Vagina (tissue), 2 donors: ENCODE data around the gene RELT.

ENCODE experiments used
- CTCF ChIP-seq, 3 experiments: fragments of 450-650 bp in 2 of 3; fragments of 200-600 bp in 1 of 3; sonication (generic) in 1 of 3; IDR thresholded peaks; one replicate each; pipeline ENCODE4 v1.5.1; 2017 to 2019; ENCODE audit warnings: antibody characterized with exemption in 3 of 3, mild to moderate bottlenecking in 2 of 3, moderate library complexity in 2 of 3
- POLR2A ChIP-seq, 2 donors: fragments of 450-650 bp; IDR thresholded peaks; one replicate each; pipeline ENCODE4 v1.6.1; 2017; ENCODE audit warnings: antibody characterized with exemption in 2 of 2, mild to moderate bottlenecking in 2 of 2, moderate library complexity in 2 of 2
- POLR2AphosphoS5 ChIP-seq, 2 donors: sonication (generic); formaldehyde crosslinking; IDR thresholded peaks; one replicate each; pipeline ENCODE4 v1.9.0; 2017; ENCODE audit warnings: antibody characterized with exemption in 2 of 2, mild to moderate bottlenecking in 2 of 2, low read depth in 1 of 2; ENCODE audit not compliant: insufficient read depth in 1 of 2

GRCh38 chr11:73428227-73428626 is 52.0 kb downstream of the RELT start:
- TF ChIP-seq CTCF (IDR thresholded peaks at IDR 0.05) (no peak), POLR2AphosphoS5 (IDR thresholded peaks at IDR 0.05; ENCODE audit: insufficient read depth in 1 of 2, low read depth in 1 of 2) (no peak), POLR2A (IDR thresholded peaks at IDR 0.05) (no peak)
